IMR-90 (cell line): Measurements from ENCODE around the gene MINDY3.

ENCODE experiments used
- BHLHE40 ChIP-seq: fragments of 150-350 bp; IDR thresholded peaks from 2 replicates; pipeline ENCODE4 v1.6.1; 2016; ENCODE audit warnings: mild to moderate bottlenecking, low read depth, low read length
- CEBPB ChIP-seq: IDR thresholded peaks from 2 replicates; pipeline ENCODE4 v1.6.1; 2012; ENCODE audit warnings: low read depth, low read length, improper control_type of control experiment
- FOS ChIP-seq: fragments of 150-350 bp; IDR thresholded peaks from 2 replicates; pipeline ENCODE4 v1.6.1; 2016; ENCODE audit warnings: low read depth, low read length
- MAFK ChIP-seq: IDR thresholded peaks from 2 replicates; pipeline ENCODE4 v1.6.1; 2012; ENCODE audit warnings: low read depth, low read length, improper control_type of control experiment
- MAZ ChIP-seq: IDR thresholded peaks from 2 replicates; pipeline ENCODE4 v1.6.1; 2012; ENCODE audit warnings: low read depth, mild to moderate bottlenecking, low read length, improper control_type of control experiment, moderate library complexity, borderline replicate concordance
- NFE2L2 ChIP-seq: fragments of 150-350 bp; IDR thresholded peaks from 2 replicates; pipeline ENCODE4 v1.6.1; 2016; ENCODE audit warnings: low read depth, mild to moderate bottlenecking, low read length
- POLR2A ChIP-seq: IDR thresholded peaks from 2 replicates; pipeline ENCODE4 v1.6.1; 2012; ENCODE audit warnings: mild to moderate bottlenecking, low read depth, low read length
- RAD21 ChIP-seq: IDR thresholded peaks from 2 replicates; pipeline ENCODE4 v1.6.1; 2012; ENCODE audit warnings: low read length, improper control_type of control experiment
- RCOR1 ChIP-seq: IDR thresholded peaks from 2 replicates; pipeline ENCODE4 v1.6.1; 2012; ENCODE audit warnings: mild to moderate bottlenecking, low read length, improper control_type of control experiment; ENCODE audit not compliant: insufficient replicate concordance
- RFX5 ChIP-seq: IDR thresholded peaks from 2 replicates; pipeline ENCODE4 v1.8.0; 2012; ENCODE audit warnings: low read depth, mild to moderate bottlenecking, low read length, moderate library complexity
- SMC3 ChIP-seq: fragments of 150-350 bp; IDR thresholded peaks from 2 replicates; pipeline ENCODE4 v1.6.1; 2016; ENCODE audit warnings: low read depth, mild to moderate bottlenecking, antibody characterized with exemption, low read length, moderate library complexity
- TF ChIP-seq, protein P1 (sequence below): conservative IDR thresholded peaks from 2 replicates; pipeline ENCODE4 v1.5.1; 2012; ENCODE audit warnings: mild to moderate bottlenecking, low read depth, low read length, improper control_type of control experiment

DNA sequence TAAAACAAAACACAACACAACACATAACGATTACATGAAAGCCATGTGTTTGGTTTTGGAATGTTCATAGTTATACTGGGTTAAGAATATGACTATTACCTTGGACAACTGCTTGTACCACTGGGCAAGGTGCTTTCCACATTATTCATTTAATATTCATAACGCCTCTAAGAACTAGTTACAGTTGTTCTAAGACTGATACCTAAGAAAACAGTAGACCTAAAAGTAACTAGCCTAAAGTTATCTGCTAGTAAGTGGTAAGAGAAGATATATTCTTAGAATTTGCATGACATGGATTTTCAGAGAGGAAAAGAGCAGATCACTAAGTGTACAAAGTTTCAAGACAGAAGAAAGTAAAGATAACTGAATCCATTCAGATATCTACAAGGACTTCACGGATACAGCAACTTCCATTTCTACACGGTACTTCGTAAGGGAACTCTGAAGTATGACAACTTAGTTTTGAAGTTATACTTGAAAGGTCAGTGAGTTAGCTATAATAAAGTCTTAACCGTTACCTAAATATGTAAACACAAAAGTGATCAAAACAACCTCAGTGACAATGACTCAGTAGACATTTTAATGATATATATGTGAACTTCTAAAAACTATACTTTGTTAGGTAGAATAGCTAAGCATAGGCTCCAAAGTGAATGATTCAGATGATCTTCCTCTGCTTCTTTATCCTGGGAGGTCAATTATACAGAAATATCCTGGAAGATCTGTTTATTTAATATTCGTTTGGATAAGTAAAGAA is 65.1 kb downstream of the MINDY3 start:
- no peak for TF ChIP-seq POLR2A
- TF ChIP-seq, protein P1, sequence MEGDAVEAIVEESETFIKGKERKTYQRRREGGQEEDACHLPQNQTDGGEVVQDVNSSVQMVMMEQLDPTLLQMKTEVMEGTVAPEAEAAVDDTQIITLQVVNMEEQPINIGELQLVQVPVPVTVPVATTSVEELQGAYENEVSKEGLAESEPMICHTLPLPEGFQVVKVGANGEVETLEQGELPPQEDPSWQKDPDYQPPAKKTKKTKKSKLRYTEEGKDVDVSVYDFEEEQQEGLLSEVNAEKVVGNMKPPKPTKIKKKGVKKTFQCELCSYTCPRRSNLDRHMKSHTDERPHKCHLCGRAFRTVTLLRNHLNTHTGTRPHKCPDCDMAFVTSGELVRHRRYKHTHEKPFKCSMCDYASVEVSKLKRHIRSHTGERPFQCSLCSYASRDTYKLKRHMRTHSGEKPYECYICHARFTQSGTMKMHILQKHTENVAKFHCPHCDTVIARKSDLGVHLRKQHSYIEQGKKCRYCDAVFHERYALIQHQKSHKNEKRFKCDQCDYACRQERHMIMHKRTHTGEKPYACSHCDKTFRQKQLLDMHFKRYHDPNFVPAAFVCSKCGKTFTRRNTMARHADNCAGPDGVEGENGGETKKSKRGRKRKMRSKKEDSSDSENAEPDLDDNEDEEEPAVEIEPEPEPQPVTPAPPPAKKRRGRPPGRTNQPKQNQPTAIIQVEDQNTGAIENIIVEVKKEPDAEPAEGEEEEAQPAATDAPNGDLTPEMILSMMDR = no peak
- no peak for TF ChIP-seq MAFK
- no peak for TF ChIP-seq RAD21
- no peak for TF ChIP-seq MAZ
- TF ChIP-seq BHLHE40 = no peak
- TF ChIP-seq CEBPB = no peak
- no peak for TF ChIP-seq SMC3
- TF ChIP-seq FOS = no peak
- no peak for TF ChIP-seq RCOR1
- TF ChIP-seq RFX5 = no peak
- no peak for TF ChIP-seq NFE2L2
